Endodermal cell (in vitro differentiated cells): ENCODE data around the gene EFHD1. TPM values are rescaled to one million over a fixed set of nuclear protein-coding genes. Genes with fewer than 3 reads are reported as not detected.

Experiments
- DNase-seq: peaks from one replicate; pipeline ENCODE4 v3.0.0-alpha.2; 2017
- H3K27ac ChIP-seq: 2 replicates; pipeline ENCODE4 v1.5.1; 2013; ENCODE audit warnings: mild to moderate bottlenecking, low read depth, low read length, moderate library complexity
- H3K27me3 ChIP-seq: 2 replicates; pipeline ENCODE4 v1.6.1; 2013; ENCODE audit warnings: mild to moderate bottlenecking, low read length, moderate library complexity; ENCODE audit not compliant: insufficient read depth, control insufficient read depth, poor library complexity, severe bottlenecking
- H3K36me3 ChIP-seq: 2 replicates; pipeline ENCODE4 v1.7.0; 2013; ENCODE audit warnings: mild to moderate bottlenecking, low read length, moderate library complexity; ENCODE audit not compliant: control insufficient read depth, insufficient read depth
- H3K4me1 ChIP-seq: one replicate; pipeline ENCODE4 v1.7.0; 2013; ENCODE audit warnings: low read length; ENCODE audit not compliant: control insufficient read depth, insufficient read depth
- H3K4me3 ChIP-seq: 2 replicates; pipeline ENCODE4 v1.5.1; 2013; ENCODE audit warnings: mild to moderate bottlenecking, low read length, moderate library complexity
- H3K9ac ChIP-seq: 2 replicates; pipeline ENCODE4 v1.6.1; 2013; ENCODE audit warnings: mild to moderate bottlenecking, low read length, moderate library complexity; ENCODE audit not compliant: poor library complexity, severe bottlenecking; ENCODE audit errors: extremely low read depth
- H3K9me3 ChIP-seq: 2 replicates; pipeline ENCODE4 v1.6.1; 2013; ENCODE audit warnings: mild to moderate bottlenecking, low read length, moderate library complexity; ENCODE audit not compliant: control insufficient read depth
- H3K27ac Mint-ChIP-seq: 2 replicates; pipeline ENCODE4 v1.8.0; 2020; ENCODE audit warnings: mixed read lengths
- H3K27me3 Mint-ChIP-seq: 2 replicates; pipeline ENCODE4 v1.8.0; 2021; ENCODE audit warnings: mild to moderate bottlenecking, mixed read lengths; ENCODE audit not compliant: insufficient read depth
- H3K36me3 Mint-ChIP-seq: 2 replicates; pipeline ENCODE4 v1.8.0; 2020; ENCODE audit warnings: low read depth, mixed read lengths
- H3K4me1 Mint-ChIP-seq: 2 replicates; pipeline ENCODE4 v1.8.0; 2020; ENCODE audit warnings: mixed read lengths
- H3K4me3 Mint-ChIP-seq: 2 replicates; pipeline ENCODE4 v1.8.0; 2020; ENCODE audit warnings: mild to moderate bottlenecking, moderate library complexity, mixed read lengths
- H3K9me3 Mint-ChIP-seq: 2 replicates; pipeline ENCODE4 v1.8.0; 2020; ENCODE audit warnings: mild to moderate bottlenecking, mixed read lengths
- CTCF ChIP-seq: fragments of 200-600 bp; sonication (generic); conservative IDR thresholded peaks from 2 replicates; pipeline ENCODE4 v1.5.0; 2021; ENCODE audit warnings: antibody characterized with exemption, mild to moderate bottlenecking
- WGBS, 2 experiments: methylation state at CpG; one replicate each; pipeline versions ENCODE4 v1.1.5 to v1.1.7; 2013; ENCODE audit warnings: missing lambda C conversion rate in 2 of 2, mixed read lengths in 1 of 2; ENCODE audit not compliant: insufficient coverage in 1 of 2, insufficient read length in 1 of 2; 5-methylcytosine and 5-hydroxymethylcytosine counted together
- total RNA-seq, 2 donors: library from RNA; stranded (reverse); fragmentation: NEBNext Ultra II Directional in 1 of 2; extraction: Animal tissue kit (Norgen Biotek cat#: 25700) in 1 of 2; gene quantifications; 2 replicates in 1 of 2; 3 replicates in 1 of 2; pipeline ENCODE4 v1.2.1, GENCODE V29; 2021

EFHD1 gene
- total RNA-seq, 2 donors from 2014 or later = 6.8 to 12.5 TPM

- Histone ChIP-seq H3K4me3 (no peak overlapping the region), H3K9me3 (no peaks in the 10 kb centered on the region), H3K27ac (no peak overlapping the region), H3K36me3 (no peaks in the 10 kb centered on the region), H3K4me1 (no peaks in the 10 kb centered on the region), H3K27me3 (no peaks in the 10 kb centered on the region), H3K9ac (no peak overlapping the region)
- DNase-seq = no peak
- WGBS, 2 experiments = 74 to 77% methylated on average over 2 to 3 of the region's 3 CpGs
- H3K27me3 Mint-ChIP-seq = no peaks in the 10 kb centered on the region
- no peak overlapping the region for H3K4me3 Mint-ChIP-seq
- no peak for TF ChIP-seq CTCF
- H3K27ac Mint-ChIP-seq = no peak overlapping the region
- H3K9me3 Mint-ChIP-seq = no peaks in the 10 kb centered on the region
- no peaks in the 10 kb centered on the region for H3K4me1 Mint-ChIP-seq
- no peaks in the 10 kb centered on the region for H3K36me3 Mint-ChIP-seq
Measured at GRCh38 chr2:232613538-232614134, 19.8 kb upstream of the EFHD1 start.

- no peak for TF ChIP-seq CTCF
- no peaks in the 10 kb centered on the region for H3K36me3 ChIP-seq
- Mint-ChIP-seq H3K27me3 (no peaks in the 10 kb centered on the region), H3K9me3 (no peaks in the 10 kb centered on the region), H3K27ac (no peak overlapping the region), H3K4me3 (no peak overlapping the region), H3K4me1 (no peaks in the 10 kb centered on the region), H3K36me3 (no peaks in the 10 kb centered on the region)
- H3K27me3 ChIP-seq = no peaks in the 10 kb centered on the region
- H3K9ac ChIP-seq = no peak overlapping the region
- H3K27ac ChIP-seq = no peak overlapping the region
- no peak for DNase-seq
- no peak overlapping the region for H3K4me3 ChIP-seq
- no peaks in the 10 kb centered on the region for H3K9me3 ChIP-seq
- 80 to 87% methylated on average over 1 to 8 of the region's 8 CpGs for WGBS, 2 experiments
- no peaks in the 10 kb centered on the region for H3K4me1 ChIP-seq
Measured at GRCh38 chr2:232615339-232615738, 18.1 kb upstream of the EFHD1 start.

GRCh38 chr2:232621186-232621585 is 12.2 kb upstream of the EFHD1 start:
- no peaks in the 10 kb centered on the region for H3K27me3 ChIP-seq
- DNase-seq = no peak
- Mint-ChIP-seq H3K27ac (no peak overlapping the region), H3K4me1 (no peaks in the 10 kb centered on the region), H3K4me3 (no peak overlapping the region), H3K36me3 (no peaks in the 10 kb centered on the region), H3K9me3 (no peaks in the 10 kb centered on the region), H3K27me3 (peaks cover 5% of the 10 kb centered on the region)
- TF ChIP-seq CTCF = no peak
- H3K9ac ChIP-seq = no peak overlapping the region
- no peak overlapping the region for H3K27ac ChIP-seq
- no peaks in the 10 kb centered on the region for H3K9me3 ChIP-seq
- no peak overlapping the region for H3K4me3 ChIP-seq
- no peaks in the 10 kb centered on the region for H3K4me1 ChIP-seq
- 90 to 100% methylated on average over 4 to 9 of the region's 9 CpGs for WGBS, 2 experiments
- H3K36me3 ChIP-seq = no peaks in the 10 kb centered on the region
